ENCODE measurements around the gene GNG4.
"Not testable (repeated sequence)": the region's sequence is repeated elsewhere in the genome, so short reads cannot be mapped to it uniquely, and the experiment has no call there.

The GNG4 gene

GRCh38 chr1:235648954-235649367 lies 623 bp downstream of the GNG4 start:
- DNase-seq, result peak; percentile 26 to 71 (median 41)

- DNase-seq, result no peak
Observed at GRCh38 chr1:235648407-235648907, 1.1 kb downstream of the GNG4 start.

- not testable (repeated sequence) for DNase-seq
Observed at GRCh38 chr1:235647537-235647936, 2.0 kb downstream of the GNG4 start.

GRCh38 chr1:235646463-235646862 lies 3.1 kb downstream of the GNG4 start:
- no peak for DNase-seq

GRCh38 chr1:235644693-235645305 lies 4.8 kb downstream of the GNG4 start:
- DNase-seq, result no peak

- no peak for DNase-seq
Observed at GRCh38 chr1:235643837-235644692, 5.5 kb downstream of the GNG4 start.

- no peak for DNase-seq
Observed at GRCh38 chr1:235642943-235643371, 6.6 kb downstream of the GNG4 start.

GRCh38 chr1:235642011-235642942 lies 7.3 kb downstream of the GNG4 start:
- peak; percentile 20 to 86 (median 45) for DNase-seq

GRCh38 chr1:235640580-235640979 lies 9.0 kb downstream of the GNG4 start:
- DNase-seq, result no peak

- no peak for DNase-seq
Observed at GRCh38 chr1:235639226-235640205, 10.1 kb downstream of the GNG4 start.

GRCh38 chr1:235638612-235639011 lies 11.0 kb downstream of the GNG4 start:
- DNase-seq, result not testable (repeated sequence)

- DNase-seq, result no peak
Observed at GRCh38 chr1:235637756-235638534, 11.6 kb downstream of the GNG4 start.

GRCh38 chr1:235635938-235636662 lies 13.5 kb downstream of the GNG4 start:
- no peak for DNase-seq

- no peak for DNase-seq
Observed at GRCh38 chr1:235632506-235633401, 16.8 kb downstream of the GNG4 start.

GRCh38 chr1:235631816-235632215 lies 17.8 kb downstream of the GNG4 start:
- DNase-seq, result no peak

- no peak for DNase-seq
Observed at GRCh38 chr1:235628316-235629005, 21.1 kb downstream of the GNG4 start.

GRCh38 chr1:235625831-235626230 lies 23.8 kb downstream of the GNG4 start:
- no peak for DNase-seq

- DNase-seq, result no peak
Observed at GRCh38 chr1:235625340-235625739, 24.2 kb downstream of the GNG4 start.

Data from T-helper 2 cell (primary cell).